DMS153 treated with DMSO at 0.1 percent for 48 hours (cell line): ENCODE results near the gene ENTPD7.
"Not testable (repeated sequence)": the region's sequence is repeated elsewhere in the genome, so short reads cannot be mapped to it uniquely, and the experiment has no call there.

Experiments used
- DNase-seq: peaks from one replicate; lab custom pipeline; 2025; ENCODE audit not compliant: unreplicated experiment; lab: John Stamatoyannopoulos, UW

The ENTPD7 gene

GRCh38 chr10:99742701-99743100 is 83.4 kb downstream of the ENTPD7 start:
- DNase-seq = no peak

- DNase-seq = no peak
These were observed 84.5 kb downstream of the ENTPD7 start for GRCh38 chr10:99743841-99744240.

GRCh38 chr10:99746166-99746565 is 86.9 kb downstream of the ENTPD7 start:
- DNase-seq = not testable (repeated sequence)

- DNase-seq = no peak
These were observed 89.6 kb downstream of the ENTPD7 start for GRCh38 chr10:99748823-99749451.

GRCh38 chr10:99750641-99751040 is 91.3 kb downstream of the ENTPD7 start:
- no peak for DNase-seq

GRCh38 chr10:99754670-99755069 is 95.4 kb downstream of the ENTPD7 start:
- DNase-seq = no peak
